DOHH2 (cell line): ENCODE measurements around the gene MUC5B.

Source experiments
- H3F3A ChIP-seq: fragments of 200-600 bp; sonication (generic), shearing (Covaris generic); 2 replicates; pipeline ENCODE4 v1.6.0; 2016; ENCODE audit warnings: antibody characterized with exemption, mild to moderate bottlenecking; ENCODE audit not compliant: control insufficient read depth, insufficient read depth
- H3K27ac ChIP-seq: fragments of 200-600 bp; sonication (generic); 2 replicates; pipeline ENCODE4 v1.5.1; 2014; ENCODE audit warnings: low read depth, mild to moderate bottlenecking, low read length, moderate library complexity
- H3K27me3 ChIP-seq: fragments of 200-600 bp; sonication (generic); 2 replicates; pipeline ENCODE4 v1.6.1; 2014; ENCODE audit warnings: mild to moderate bottlenecking, low read length, mixed read lengths; ENCODE audit not compliant: control insufficient read depth
- H3K36me3 ChIP-seq: fragments of 200-600 bp; sonication (generic); 2 replicates; pipeline ENCODE4 v1.6.1; 2014; ENCODE audit warnings: mild to moderate bottlenecking, low read length, moderate library complexity, mixed read lengths; ENCODE audit not compliant: control insufficient read depth
- H3K4me1 ChIP-seq: fragments of 200-600 bp; sonication (generic); 2 replicates; pipeline ENCODE4 v1.6.1; 2014; ENCODE audit warnings: mild to moderate bottlenecking, low read length, mixed read lengths; ENCODE audit not compliant: control insufficient read depth
- H3K4me2 ChIP-seq: fragments of 200-600 bp; sonication (generic); 2 replicates; pipeline ENCODE4 v1.6.0; 2014; ENCODE audit warnings: mild to moderate bottlenecking, low read length, moderate library complexity
- H3K4me3 ChIP-seq: fragments of 200-600 bp; sonication (generic); 2 replicates; pipeline ENCODE4 v1.5.1; 2014; ENCODE audit warnings: mild to moderate bottlenecking, low read length, mixed read lengths
- H3K79me2 ChIP-seq: fragments of 200-600 bp; sonication (generic); 2 replicates; pipeline ENCODE4 v1.6.1; 2014; ENCODE audit warnings: mild to moderate bottlenecking, low read length, mixed read lengths; ENCODE audit not compliant: control insufficient read depth
- H3K9me2 ChIP-seq: fragments of 200-600 bp; sonication (generic); replicated peaks from 2 replicates; pipeline ENCODE4 v1.6.1; 2014; ENCODE audit warnings: mild to moderate bottlenecking, low read length, mixed read lengths; ENCODE audit not compliant: control insufficient read depth
- H3K9me3 ChIP-seq: fragments of 200-600 bp; sonication (generic); 2 replicates; pipeline ENCODE4 v1.6.1; 2014; ENCODE audit warnings: antibody characterized with exemption, low read length, mixed read lengths; ENCODE audit not compliant: control insufficient read depth, insufficient read depth
- H4K20me1 ChIP-seq: fragments of 200-600 bp; sonication (generic); 2 replicates; pipeline ENCODE4 v1.6.0; 2014; ENCODE audit warnings: low read depth, mild to moderate bottlenecking, antibody characterized with exemption, low read length, moderate library complexity; ENCODE audit not compliant: control insufficient read depth, insufficient read depth
- EZH2phosphoT487 ChIP-seq: fragments of 200-600 bp; sonication (generic); IDR thresholded peaks from 2 replicates; pipeline ENCODE4 v1.6.1; 2017; ENCODE audit warnings: borderline replicate concordance, mild to moderate bottlenecking, antibody characterized with exemption, low read length, moderate library complexity, mixed read lengths
- TF ChIP-seq, protein P1 (sequence below): fragments of 200-600 bp; sonication (generic); IDR thresholded peaks from one replicate; pipeline ENCODE4 v1.5.1; 2014; ENCODE audit warnings: antibody characterized with exemption, mild to moderate bottlenecking, low read depth, low read length; ENCODE audit not compliant: poor library complexity, severe bottlenecking

The MUC5B gene

DNA sequence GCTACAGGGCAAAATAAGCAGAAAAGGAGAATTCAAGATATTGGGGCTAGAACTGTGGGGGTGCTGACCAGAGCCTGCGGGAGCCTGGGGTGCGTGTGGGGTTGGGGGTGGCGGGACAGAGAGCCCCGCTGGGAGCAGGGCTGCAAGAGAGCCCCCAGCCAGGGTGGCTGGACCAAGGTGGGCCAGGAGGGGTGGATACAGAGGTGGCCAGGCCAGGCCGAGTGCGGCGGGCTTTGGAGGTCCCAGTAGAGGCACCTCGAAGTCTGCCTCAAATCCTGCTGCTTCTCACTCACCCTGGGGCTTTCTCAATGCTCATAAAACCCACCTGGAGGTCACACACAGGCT lies 16.9 kb upstream of the MUC5B start:
- H3K4me2 ChIP-seq = no peak overlapping the region

DNA sequence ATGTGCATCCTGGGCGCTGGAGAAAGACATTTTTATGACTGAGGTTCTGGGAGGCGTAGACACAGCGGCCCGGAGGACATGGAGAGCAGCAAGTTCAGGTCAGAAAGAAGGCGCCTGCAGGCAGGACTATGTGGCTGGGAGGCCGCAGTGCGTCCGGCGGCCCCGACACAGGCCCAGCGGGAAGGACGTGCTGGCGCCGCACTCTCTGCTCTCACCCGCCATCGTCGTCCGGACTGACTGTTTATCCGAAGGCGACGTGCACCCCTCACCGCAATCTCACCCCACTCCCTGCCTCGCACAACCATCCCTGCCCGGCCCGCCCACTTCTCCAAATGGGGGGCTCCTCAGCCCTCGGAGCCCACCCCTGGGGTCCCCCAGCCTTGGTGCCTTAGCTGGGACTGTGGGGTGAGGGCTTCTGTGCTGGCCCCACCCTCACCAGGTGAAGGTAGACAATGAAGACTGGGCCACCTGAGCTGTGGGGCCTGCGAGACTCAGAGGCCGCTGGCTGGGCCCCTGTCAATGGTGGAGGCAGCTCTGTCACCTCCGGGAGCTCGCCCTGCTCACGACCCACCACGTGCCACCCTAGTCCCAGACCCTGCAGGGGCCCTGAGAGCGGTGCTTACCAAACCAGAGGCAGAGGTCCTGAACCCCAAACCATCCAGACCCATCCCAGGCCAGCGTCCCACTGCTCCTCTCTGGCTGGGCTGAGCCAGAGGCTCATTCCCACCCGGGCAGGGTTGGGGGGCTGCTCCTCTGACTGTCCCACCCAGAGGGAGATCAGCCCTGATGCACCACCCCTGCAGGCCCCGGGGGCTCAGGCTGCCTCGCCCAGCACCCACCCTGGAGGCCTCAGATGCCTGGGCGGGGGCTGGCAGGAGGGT lies 16.2 kb upstream of the MUC5B start:
- no peaks in the 10 kb centered on the region for H3K9me3 ChIP-seq
- H3F3A ChIP-seq = no peaks in the 10 kb centered on the region
- no peak for TF ChIP-seq EZH2phosphoT487
- TF ChIP-seq, protein P1, sequence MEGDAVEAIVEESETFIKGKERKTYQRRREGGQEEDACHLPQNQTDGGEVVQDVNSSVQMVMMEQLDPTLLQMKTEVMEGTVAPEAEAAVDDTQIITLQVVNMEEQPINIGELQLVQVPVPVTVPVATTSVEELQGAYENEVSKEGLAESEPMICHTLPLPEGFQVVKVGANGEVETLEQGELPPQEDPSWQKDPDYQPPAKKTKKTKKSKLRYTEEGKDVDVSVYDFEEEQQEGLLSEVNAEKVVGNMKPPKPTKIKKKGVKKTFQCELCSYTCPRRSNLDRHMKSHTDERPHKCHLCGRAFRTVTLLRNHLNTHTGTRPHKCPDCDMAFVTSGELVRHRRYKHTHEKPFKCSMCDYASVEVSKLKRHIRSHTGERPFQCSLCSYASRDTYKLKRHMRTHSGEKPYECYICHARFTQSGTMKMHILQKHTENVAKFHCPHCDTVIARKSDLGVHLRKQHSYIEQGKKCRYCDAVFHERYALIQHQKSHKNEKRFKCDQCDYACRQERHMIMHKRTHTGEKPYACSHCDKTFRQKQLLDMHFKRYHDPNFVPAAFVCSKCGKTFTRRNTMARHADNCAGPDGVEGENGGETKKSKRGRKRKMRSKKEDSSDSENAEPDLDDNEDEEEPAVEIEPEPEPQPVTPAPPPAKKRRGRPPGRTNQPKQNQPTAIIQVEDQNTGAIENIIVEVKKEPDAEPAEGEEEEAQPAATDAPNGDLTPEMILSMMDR = no peak
- no peaks in the 10 kb centered on the region for H3K9me2 ChIP-seq
- H3K27ac ChIP-seq = no peak overlapping the region
- H3K79me2 ChIP-seq = no peaks in the 10 kb centered on the region
- H3K4me3 ChIP-seq = no peak overlapping the region
- H3K27me3 ChIP-seq = no peaks in the 10 kb centered on the region
- no peaks in the 10 kb centered on the region for H3K36me3 ChIP-seq
- H3K4me1 ChIP-seq = no peaks in the 10 kb centered on the region
- H3K4me2 ChIP-seq = no peak overlapping the region
- no peaks in the 10 kb centered on the region for H4K20me1 ChIP-seq

More for the DNA sequence above, 16.9 kb upstream of the MUC5B start:
- Histone ChIP-seq H3F3A (no peaks in the 10 kb centered on the region), H3K9me2 (no peaks in the 10 kb centered on the region), H3K4me3 (no peak overlapping the region), H4K20me1 (no peaks in the 10 kb centered on the region), H3K27ac (no peak overlapping the region), H3K79me2 (no peaks in the 10 kb centered on the region), H3K9me3 (no peaks in the 10 kb centered on the region), H3K4me1 (no peaks in the 10 kb centered on the region), H3K27me3 (no peaks in the 10 kb centered on the region), H3K36me3 (no peaks in the 10 kb centered on the region)
- TF ChIP-seq, protein P1 = no peak
- no peak for TF ChIP-seq EZH2phosphoT487

DNA sequence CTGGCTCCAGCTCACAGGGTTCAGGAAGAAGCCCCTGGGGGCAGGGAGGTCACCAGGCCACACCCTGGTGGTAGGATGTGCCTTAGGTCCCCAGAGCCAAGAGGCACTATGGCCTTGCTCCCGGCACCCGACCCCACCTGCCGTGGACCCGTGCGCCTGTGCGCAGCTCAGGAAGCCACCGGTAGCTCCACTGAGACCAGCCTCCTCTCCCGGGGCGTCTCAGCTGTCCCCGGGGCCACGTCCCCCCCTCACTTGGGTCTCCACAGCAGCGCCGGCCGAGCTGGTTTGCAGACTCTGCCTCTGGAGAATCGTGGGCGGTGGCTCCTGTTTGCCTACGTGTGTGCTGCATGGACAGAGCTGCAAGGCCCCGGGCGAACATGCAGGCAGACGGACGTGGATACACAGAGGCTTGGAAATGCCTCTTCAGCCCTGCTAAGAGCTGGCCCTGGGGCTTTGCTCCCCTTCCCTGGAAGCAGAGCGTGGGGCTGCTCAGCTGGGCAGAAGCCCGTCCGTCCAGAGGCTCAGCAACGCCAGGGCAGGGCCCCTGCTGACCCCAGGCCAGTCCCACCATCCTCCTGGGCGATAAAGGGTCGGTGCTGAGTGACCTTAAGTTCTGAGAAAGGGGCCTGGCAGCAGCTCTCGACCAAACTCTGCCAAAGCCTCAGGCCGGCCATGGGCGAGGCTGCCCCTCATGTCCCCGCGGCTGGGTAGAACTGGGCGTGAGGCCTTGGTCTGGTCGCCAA lies 15.3 kb upstream of the MUC5B start:
- Histone ChIP-seq H3K9me3 (no peaks in the 10 kb centered on the region), H3K36me3 (no peaks in the 10 kb centered on the region), H3K4me2 (no peak overlapping the region), H3K9me2 (no peaks in the 10 kb centered on the region), H3K4me1 (no peaks in the 10 kb centered on the region), H3K79me2 (no peaks in the 10 kb centered on the region), H3K27ac (no peak overlapping the region), H3K4me3 (no peak overlapping the region), H3K27me3 (no peaks in the 10 kb centered on the region), H3F3A (no peaks in the 10 kb centered on the region), H4K20me1 (no peaks in the 10 kb centered on the region)
- no peak for TF ChIP-seq EZH2phosphoT487
- TF ChIP-seq, protein P1 = no peak
